Measurements from ENCODE around the gene SPOCK1.

SPOCK1 gene

GRCh38 chr5:137221943-137222342 lies 277.2 kb downstream of the SPOCK1 start:
- H3K4me3 ChIP-seq (ENCODE audit: low read depth, low read length), result no peak overlapping the region
- DNase-seq (ENCODE audit: low read depth), result no peak
- TF ChIP-seq CTCF (IDR thresholded peaks at IDR 0.05; ENCODE audit: control insufficient read depth, extremely low read depth, insufficient read depth), result no peak

GRCh38 chr5:137220523-137220927 lies 278.6 kb downstream of the SPOCK1 start:
- H3K4me3 ChIP-seq (ENCODE audit: low read depth, low read length), result no peak overlapping the region
- peak; percentile 87 for DNase-seq (ENCODE audit: low read depth)
- peak; percentile 71 for TF ChIP-seq CTCF (IDR thresholded peaks at IDR 0.05; ENCODE audit: control insufficient read depth, extremely low read depth, insufficient read depth)

GRCh38 chr5:137218896-137219295 lies 280.2 kb downstream of the SPOCK1 start:
- peak; percentile 88 for DNase-seq (ENCODE audit: low read depth)
- TF ChIP-seq CTCF (IDR thresholded peaks at IDR 0.05; ENCODE audit: control insufficient read depth, extremely low read depth, insufficient read depth), result no peak
- no peak overlapping the region for H3K4me3 ChIP-seq (ENCODE audit: low read depth, low read length)

- DNase-seq (ENCODE audit: low read depth), result peak; percentile 72
- H3K4me3 ChIP-seq (ENCODE audit: low read depth, low read length), result no peak overlapping the region
- TF ChIP-seq CTCF (IDR thresholded peaks at IDR 0.05; ENCODE audit: control insufficient read depth, extremely low read depth, insufficient read depth), result no peak
Observed at GRCh38 chr5:137218471-137218870, 280.7 kb downstream of the SPOCK1 start.

- no peak for TF ChIP-seq CTCF (IDR thresholded peaks at IDR 0.05; ENCODE audit: control insufficient read depth, extremely low read depth, insufficient read depth)
- H3K4me3 ChIP-seq (ENCODE audit: low read depth, low read length), result no peak overlapping the region
- DNase-seq (ENCODE audit: low read depth), result no peak
Observed at GRCh38 chr5:137217599-137218200, 281.4 kb downstream of the SPOCK1 start.

GRCh38 chr5:137216976-137217598 lies 282.0 kb downstream of the SPOCK1 start:
- TF ChIP-seq CTCF (IDR thresholded peaks at IDR 0.05; ENCODE audit: control insufficient read depth, extremely low read depth, insufficient read depth), result no peak
- no peak for DNase-seq (ENCODE audit: low read depth)
- no peak overlapping the region for H3K4me3 ChIP-seq (ENCODE audit: low read depth, low read length)

GRCh38 chr5:137215780-137216179 lies 283.3 kb downstream of the SPOCK1 start:
- no peak overlapping the region for H3K4me3 ChIP-seq (ENCODE audit: low read depth, low read length)
- TF ChIP-seq CTCF (IDR thresholded peaks at IDR 0.05; ENCODE audit: control insufficient read depth, extremely low read depth, insufficient read depth), result no peak
- no peak for DNase-seq (ENCODE audit: low read depth)
